Bronchial epithelial cell (primary cell): ENCODE measurements around the gene RAP2A. TPM values are rescaled to one million over a fixed set of nuclear protein-coding genes. Genes with fewer than 3 reads are reported as not detected.

Experiments
- DNase-seq: peaks from one replicate; pipeline ENCODE4 v3.0.0-alpha.2; 2010; ENCODE audit warnings: low read depth
- FAIRE-seq: peaks from 2 replicates; lab custom pipeline; 2011; peaks lifted over from hg19 to GRCh38; lab: Jason Lieb, UNC
- H3K27me3 ChIP-seq: 2 replicates; pipeline ENCODE4 v1.5.1; 2011; ENCODE audit warnings: low read length; ENCODE audit not compliant: control insufficient read depth, insufficient read depth
- H3K36me3 ChIP-seq: 2 replicates; pipeline ENCODE4 v1.5.1; 2011; ENCODE audit warnings: low read length; ENCODE audit not compliant: control insufficient read depth, insufficient read depth
- H3K4me3 ChIP-seq: 2 replicates; pipeline ENCODE4 v1.5.1; 2011; ENCODE audit warnings: mild to moderate bottlenecking, low read depth, low read length, control low read depth
- total RNA-seq: library from RNA; depleted of rRNA; stranded (reverse); fragments of >200 nt; gene quantifications from 2 replicates; pipeline ENCODE4 v1.2.1, GENCODE V29; 2014
- TF ChIP-seq, protein P1 (sequence below): IDR thresholded peaks from 2 replicates; pipeline ENCODE4 v1.5.1; 2011; ENCODE audit warnings: mild to moderate bottlenecking, moderate library complexity, low read length, control low read depth, inconsistent platforms; ENCODE audit not compliant: insufficient read depth, severe bottlenecking

The RAP2A gene
- total RNA-seq, result 44.0 and 47.7 TPM in 2 replicates

DNA sequence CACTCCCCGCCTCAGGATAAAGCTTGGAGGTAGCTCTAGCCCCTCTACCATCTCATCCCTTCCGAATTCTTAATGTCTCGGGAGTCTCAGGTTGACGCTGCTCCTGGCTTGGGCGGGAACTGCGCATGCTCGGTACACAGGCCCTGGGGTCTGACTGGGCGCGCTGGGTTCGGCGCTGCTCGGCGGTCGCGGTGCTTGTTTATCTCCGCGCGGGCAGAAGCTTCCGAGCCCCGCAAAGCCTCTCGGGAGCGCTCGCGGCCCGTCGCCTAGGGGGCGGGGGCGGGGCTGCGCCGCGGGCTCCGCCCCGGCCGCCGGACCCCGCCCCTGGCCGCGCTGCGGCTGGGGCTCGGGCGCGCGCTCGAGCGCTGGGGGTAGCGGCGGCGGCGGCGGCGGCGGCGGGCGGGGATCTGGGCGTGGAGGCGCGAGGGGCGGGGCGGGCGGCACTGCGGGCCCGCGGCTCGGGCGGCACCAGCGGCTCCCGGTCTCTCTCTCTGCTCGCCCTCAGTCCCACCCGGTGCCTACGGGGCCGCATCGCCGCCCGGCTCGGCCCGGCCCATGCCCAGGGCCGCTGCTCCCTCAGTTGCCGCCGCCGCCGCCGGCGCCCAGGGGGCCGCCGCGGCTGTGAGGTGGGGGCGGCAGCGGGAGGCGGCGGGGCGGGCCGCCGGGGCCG lies at the start of gene RAP2A:
Gene RAP2A, plus strand, starts transcription at position 443 of the 670 bp plus-strand sequence. CDS start 302 bp downstream, outside the sequence.
- DNase-seq (peak; percentile 77), FAIRE-seq (no peak)
- TF ChIP-seq, protein P1, sequence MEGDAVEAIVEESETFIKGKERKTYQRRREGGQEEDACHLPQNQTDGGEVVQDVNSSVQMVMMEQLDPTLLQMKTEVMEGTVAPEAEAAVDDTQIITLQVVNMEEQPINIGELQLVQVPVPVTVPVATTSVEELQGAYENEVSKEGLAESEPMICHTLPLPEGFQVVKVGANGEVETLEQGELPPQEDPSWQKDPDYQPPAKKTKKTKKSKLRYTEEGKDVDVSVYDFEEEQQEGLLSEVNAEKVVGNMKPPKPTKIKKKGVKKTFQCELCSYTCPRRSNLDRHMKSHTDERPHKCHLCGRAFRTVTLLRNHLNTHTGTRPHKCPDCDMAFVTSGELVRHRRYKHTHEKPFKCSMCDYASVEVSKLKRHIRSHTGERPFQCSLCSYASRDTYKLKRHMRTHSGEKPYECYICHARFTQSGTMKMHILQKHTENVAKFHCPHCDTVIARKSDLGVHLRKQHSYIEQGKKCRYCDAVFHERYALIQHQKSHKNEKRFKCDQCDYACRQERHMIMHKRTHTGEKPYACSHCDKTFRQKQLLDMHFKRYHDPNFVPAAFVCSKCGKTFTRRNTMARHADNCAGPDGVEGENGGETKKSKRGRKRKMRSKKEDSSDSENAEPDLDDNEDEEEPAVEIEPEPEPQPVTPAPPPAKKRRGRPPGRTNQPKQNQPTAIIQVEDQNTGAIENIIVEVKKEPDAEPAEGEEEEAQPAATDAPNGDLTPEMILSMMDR, result no peak
- H3K27me3 ChIP-seq, result no peaks in the 10 kb centered on the region
- peak within 1 kb of the TSS; percentile 78 for H3K4me3 ChIP-seq
- H3K36me3 ChIP-seq, result no peaks in the 10 kb centered on the region

DNA sequence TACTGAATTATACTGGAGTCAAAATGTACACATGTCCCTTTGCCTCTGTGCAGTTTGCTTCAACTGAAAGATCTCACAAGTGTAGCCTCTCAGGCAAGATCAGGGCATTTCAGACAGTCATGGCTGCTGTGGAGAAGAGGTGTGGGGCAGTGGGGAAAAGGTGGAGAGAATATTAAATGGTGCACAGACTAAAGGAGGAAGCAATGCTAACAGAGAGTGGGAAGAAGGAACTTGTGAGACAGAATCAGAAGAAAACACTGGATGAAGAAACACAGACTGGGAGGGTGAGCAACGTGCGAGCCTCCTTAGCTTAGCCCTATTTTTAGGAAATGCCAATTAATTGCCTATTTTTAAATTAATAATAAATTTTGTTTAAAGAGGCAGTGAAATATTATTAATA lies 49.6 kb upstream of the RAP2A start:
- DNase-seq (no peak), FAIRE-seq (no peak)
- H3K36me3 ChIP-seq, result peaks cover 5% of the 10 kb centered on the region

DNA sequence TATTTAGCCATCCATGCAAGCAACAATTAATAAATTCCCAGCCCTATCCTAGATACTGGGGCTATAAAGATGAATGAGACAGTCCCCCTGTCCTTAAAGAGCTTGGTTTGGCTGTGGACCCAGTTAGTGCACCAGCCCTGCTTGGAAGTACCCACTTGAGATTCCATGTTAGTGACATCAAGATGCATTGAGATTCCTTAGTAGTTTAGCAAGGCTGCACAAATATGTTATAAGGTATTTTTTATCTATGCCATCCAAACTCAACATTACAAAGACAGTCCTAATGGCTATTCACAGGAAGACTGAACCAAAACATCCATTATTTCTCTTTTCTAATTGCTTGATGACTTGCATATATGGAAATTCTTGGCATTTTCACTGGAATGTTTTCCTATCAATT lies 48.8 kb upstream of the RAP2A start:
- TF ChIP-seq, protein P1, result no peak
- Histone ChIP-seq H3K36me3 (peaks cover 5% of the 10 kb centered on the region), H3K27me3 (no peaks in the 10 kb centered on the region), H3K4me3 (no peak overlapping the region)
- DNase-seq, result no peak
- FAIRE-seq, result no peak

More for the DNA sequence above, 49.6 kb upstream of the RAP2A start:
- TF ChIP-seq, protein P1, result no peak
- no peak overlapping the region for H3K4me3 ChIP-seq
- no peaks in the 10 kb centered on the region for H3K27me3 ChIP-seq

DNA sequence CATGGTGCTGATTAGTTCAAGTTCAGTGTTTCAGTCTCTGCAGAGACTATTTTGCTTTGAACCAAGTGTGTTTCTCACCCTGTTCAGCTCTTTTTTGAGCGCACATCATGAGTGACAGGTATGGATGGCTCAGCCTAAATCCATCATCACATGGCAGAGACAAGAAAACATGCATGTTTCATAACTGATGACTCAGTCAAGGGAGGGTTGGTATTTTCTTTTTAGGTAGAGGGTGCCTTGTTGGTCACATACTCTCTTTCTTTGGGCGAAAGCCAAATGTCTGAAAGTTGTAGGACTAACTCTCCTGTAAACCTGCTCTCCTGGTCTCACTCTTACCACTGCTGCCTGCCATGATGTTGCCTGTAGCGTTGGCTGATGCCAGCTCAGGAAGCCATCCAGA lies 48.1 kb upstream of the RAP2A start:
- Histone ChIP-seq H3K4me3 (no peak overlapping the region), H3K27me3 (no peaks in the 10 kb centered on the region), H3K36me3 (peaks cover 5% of the 10 kb centered on the region)
- FAIRE-seq (no peak), DNase-seq (peak; percentile 88)
- TF ChIP-seq, protein P1, result no peak

DNA sequence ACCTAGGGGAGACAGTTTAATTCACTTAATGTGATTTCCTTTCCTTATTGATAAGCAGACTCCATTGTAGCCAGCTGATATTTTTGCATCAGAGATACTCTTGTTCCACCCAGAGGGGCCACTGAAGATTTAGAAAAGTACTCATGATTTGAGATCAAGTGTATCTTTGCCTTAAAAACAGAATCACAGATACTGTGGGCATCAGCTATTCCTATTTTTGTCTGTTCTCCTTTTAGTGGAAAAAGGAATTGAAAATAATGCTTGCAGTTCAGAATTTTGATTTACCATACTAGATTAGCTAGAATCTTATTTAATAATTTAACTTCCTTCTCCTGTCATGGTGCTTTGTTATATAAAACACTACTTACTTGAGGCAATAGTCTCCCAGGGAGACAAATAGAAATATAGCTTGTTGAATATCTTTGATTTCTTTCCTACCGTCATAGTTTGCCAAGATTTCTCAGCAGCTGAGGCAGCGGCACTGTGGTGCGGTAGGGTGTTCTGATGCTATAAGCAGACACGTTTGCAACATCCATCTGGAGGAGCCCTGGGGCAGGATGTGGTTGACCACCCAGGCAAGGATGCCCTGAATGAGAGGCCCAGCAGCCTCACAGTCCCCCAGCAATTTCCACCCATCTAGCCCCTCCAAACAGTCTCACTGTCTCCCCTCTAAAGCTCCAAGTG lies 47.0 kb upstream of the RAP2A start:
- Histone ChIP-seq H3K27me3 (no peaks in the 10 kb centered on the region), H3K36me3 (peaks cover 5% of the 10 kb centered on the region), H3K4me3 (no peak overlapping the region)
- FAIRE-seq (peak; percentile 23), DNase-seq (no peak)
- TF ChIP-seq, protein P1, result no peak
